VCaP (cell line): ENCODE data around the gene MRRF.

Experiments
- H3K27ac ChIP-seq: fragments of 450-650 bp; 2 replicates; pipeline ENCODE4 v1.5.1; 2017
- TF ChIP-seq, protein P1 (sequence below): fragments of 450-650 bp; conservative IDR thresholded peaks from 2 replicates; pipeline ENCODE4 v1.5.1; 2017; ENCODE audit warnings: mild to moderate bottlenecking, moderate library complexity

MRRF gene

DNA sequence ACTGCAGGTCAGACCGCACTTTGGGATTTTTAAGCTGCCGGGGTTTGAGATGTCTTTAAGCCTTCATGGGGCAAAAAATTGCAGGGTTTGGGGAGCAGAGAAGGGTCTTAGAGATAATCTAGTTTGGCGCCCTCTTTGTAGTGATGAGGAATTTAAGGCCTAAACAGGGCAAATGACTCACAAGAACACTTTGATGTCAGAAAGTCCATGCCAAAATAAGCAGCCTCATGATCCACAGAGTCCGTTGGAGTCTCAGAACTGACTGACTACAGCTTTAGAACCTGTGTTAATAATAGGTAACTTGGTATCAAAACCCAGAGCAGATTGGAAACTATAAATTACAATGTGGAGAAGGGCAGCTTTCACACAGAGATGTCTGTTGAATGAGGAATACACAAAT is 70.2 kb downstream of the MRRF start:
- TF ChIP-seq, protein P1, sequence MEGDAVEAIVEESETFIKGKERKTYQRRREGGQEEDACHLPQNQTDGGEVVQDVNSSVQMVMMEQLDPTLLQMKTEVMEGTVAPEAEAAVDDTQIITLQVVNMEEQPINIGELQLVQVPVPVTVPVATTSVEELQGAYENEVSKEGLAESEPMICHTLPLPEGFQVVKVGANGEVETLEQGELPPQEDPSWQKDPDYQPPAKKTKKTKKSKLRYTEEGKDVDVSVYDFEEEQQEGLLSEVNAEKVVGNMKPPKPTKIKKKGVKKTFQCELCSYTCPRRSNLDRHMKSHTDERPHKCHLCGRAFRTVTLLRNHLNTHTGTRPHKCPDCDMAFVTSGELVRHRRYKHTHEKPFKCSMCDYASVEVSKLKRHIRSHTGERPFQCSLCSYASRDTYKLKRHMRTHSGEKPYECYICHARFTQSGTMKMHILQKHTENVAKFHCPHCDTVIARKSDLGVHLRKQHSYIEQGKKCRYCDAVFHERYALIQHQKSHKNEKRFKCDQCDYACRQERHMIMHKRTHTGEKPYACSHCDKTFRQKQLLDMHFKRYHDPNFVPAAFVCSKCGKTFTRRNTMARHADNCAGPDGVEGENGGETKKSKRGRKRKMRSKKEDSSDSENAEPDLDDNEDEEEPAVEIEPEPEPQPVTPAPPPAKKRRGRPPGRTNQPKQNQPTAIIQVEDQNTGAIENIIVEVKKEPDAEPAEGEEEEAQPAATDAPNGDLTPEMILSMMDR: no peak

DNA sequence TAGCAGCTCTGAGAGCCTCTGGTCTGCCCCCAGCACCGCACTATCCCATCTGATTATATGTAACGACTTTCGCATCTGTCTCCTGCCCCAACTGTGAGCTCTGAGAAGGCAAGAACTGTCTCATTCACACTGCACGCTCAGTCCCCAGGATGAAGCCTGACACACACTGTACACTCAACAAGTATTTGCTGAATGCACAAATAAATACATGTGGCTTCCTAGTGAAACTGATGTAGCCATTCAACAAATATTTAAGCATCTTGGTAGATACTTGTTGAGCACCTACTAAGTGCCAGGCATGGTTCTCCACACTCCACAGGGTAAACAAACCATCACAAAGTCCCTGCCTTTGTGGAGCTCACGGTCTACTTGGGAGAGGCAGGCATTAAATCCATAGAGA is 71.5 kb downstream of the MRRF start:
- no peak overlapping the region for H3K27ac ChIP-seq
- TF ChIP-seq, protein P1: no peak

More for the DNA sequence above, 70.2 kb downstream of the MRRF start:
- no peak overlapping the region for H3K27ac ChIP-seq

GRCh38 chr9:122336866-122337555 is 72.3 kb downstream of the MRRF start:
- H3K27ac ChIP-seq: no peak overlapping the region
- TF ChIP-seq, protein P1: no peak

GRCh38 chr9:122337556-122337929 is 72.9 kb downstream of the MRRF start:
- TF ChIP-seq, protein P1: no peak

GRCh38 chr9:122338536-122338935 is 73.9 kb downstream of the MRRF start:
- H3K27ac ChIP-seq: no peak overlapping the region
- TF ChIP-seq, protein P1: no peak

More at GRCh38 chr9:122337556-122337929, 72.9 kb downstream of the MRRF start:
- H3K27ac ChIP-seq: no peak overlapping the region

- no peak overlapping the region for H3K27ac ChIP-seq
- TF ChIP-seq, protein P1: no peak
Measured at GRCh38 chr9:122338994-122339393, 74.3 kb downstream of the MRRF start.

GRCh38 chr9:122339579-122339978 is 74.9 kb downstream of the MRRF start:
- no peak overlapping the region for H3K27ac ChIP-seq
- TF ChIP-seq, protein P1: no peak
